GM12878 (cell line): ENCODE measurements around the gene ATP6V1G2. TPM values are rescaled to one million over a fixed set of nuclear protein-coding genes. Genes with fewer than 3 reads are reported as not detected.

Experiments
- CBX3 ChIP-seq: fragments of 200-600 bp; sonication (generic); IDR thresholded peaks from 2 replicates; pipeline ENCODE4 v1.6.1; 2016; ENCODE audit warnings: low read depth, borderline replicate concordance
- CHD4 ChIP-seq: fragments of 200-600 bp; sonication (generic); IDR thresholded peaks from 2 replicates; pipeline ENCODE4 v1.6.1; 2016; ENCODE audit warnings: mild to moderate bottlenecking
- CREM ChIP-seq: IDR thresholded peaks from 2 replicates; pipeline ENCODE4 v1.6.1; 2014; ENCODE audit warnings: antibody characterized with exemption, low read depth
- CUX1 ChIP-seq: IDR thresholded peaks from 2 replicates; pipeline ENCODE4 v1.6.1; 2012; ENCODE audit warnings: improper control_type of control experiment, low read depth, low read length; ENCODE audit not compliant: insufficient replicate concordance
- FOXK2 ChIP-seq: fragments of 450-650 bp; IDR thresholded peaks from 2 replicates; pipeline ENCODE4 v1.6.1; 2017; ENCODE audit warnings: mild to moderate bottlenecking, moderate library complexity
- KAT2A ChIP-seq: conservative IDR thresholded peaks from 2 replicates; pipeline ENCODE4 v1.6.1; 2011; ENCODE audit warnings: low read depth, low read length; ENCODE audit not compliant: control insufficient read depth
- KLF5 ChIP-seq: fragments of 450-650 bp; IDR thresholded peaks from 2 replicates; pipeline ENCODE4 v1.6.1; 2014; ENCODE audit warnings: mild to moderate bottlenecking; ENCODE audit not compliant: partially characterized antibody
- LARP7 ChIP-seq: fragments of 450-650 bp; IDR thresholded peaks from 2 replicates; pipeline ENCODE4 v1.6.1; 2017; ENCODE audit warnings: mild to moderate bottlenecking
- MTA2 ChIP-seq: fragments of 450-650 bp; IDR thresholded peaks from 2 replicates; pipeline ENCODE4 v1.6.1; 2016; ENCODE audit warnings: low read depth, mild to moderate bottlenecking, moderate library complexity
- MTA3 ChIP-seq: IDR thresholded peaks from 2 replicates; pipeline ENCODE4 v1.6.1; 2012; ENCODE audit warnings: low read length, inconsistent platforms, borderline replicate concordance
- NBN ChIP-seq: fragments of 450-650 bp; IDR thresholded peaks from 2 replicates; pipeline ENCODE4 v1.6.1; 2016
- PAX5 ChIP-seq: IDR thresholded peaks from 2 replicates; pipeline ENCODE4 v1.6.1; 2011; ENCODE audit warnings: low read depth, low read length, borderline replicate concordance
- PAX8 ChIP-seq: fragments of 450-650 bp; IDR thresholded peaks from 2 replicates; pipeline ENCODE4 v1.6.1; 2017; ENCODE audit warnings: mild to moderate bottlenecking, moderate library complexity
- POU2F2 ChIP-seq: IDR thresholded peaks from 3 replicates; pipeline ENCODE4 v1.6.1; 2011; ENCODE audit warnings: low read depth, mild to moderate bottlenecking, low read length, borderline replicate concordance
- RB1 ChIP-seq: fragments of 450-650 bp; formaldehyde crosslinking; IDR thresholded peaks from 2 replicates; pipeline ENCODE4 v1.6.1; 2017; ENCODE audit warnings: mild to moderate bottlenecking, borderline replicate concordance
- RCOR1 ChIP-seq: conservative IDR thresholded peaks from 2 replicates; pipeline ENCODE4 v1.6.1; 2012; ENCODE audit warnings: low read depth, low read length, improper control_type of control experiment
- RUNX3 ChIP-seq: IDR thresholded peaks from 2 replicates; pipeline ENCODE4 v1.6.1; 2012; ENCODE audit warnings: low read length, inconsistent platforms
- STAT3 ChIP-seq: IDR thresholded peaks from 2 replicates; pipeline ENCODE4 v1.6.1; 2011; ENCODE audit warnings: low read depth, low read length, improper control_type of control experiment
- TCF12 ChIP-seq: IDR thresholded peaks from 2 replicates; pipeline ENCODE4 v1.6.1; 2011; ENCODE audit warnings: low read depth, mild to moderate bottlenecking, low read length
- TCF7 ChIP-seq: IDR thresholded peaks from 2 replicates; pipeline ENCODE4 v1.6.1; 2014; ENCODE audit warnings: antibody characterized with exemption, borderline replicate concordance
- WRNIP1 ChIP-seq: IDR thresholded peaks from 2 replicates; pipeline ENCODE4 v1.6.1; 2011; ENCODE audit warnings: low read depth, low read length, improper control_type of control experiment, borderline replicate concordance
- YY1 ChIP-seq: IDR thresholded peaks from 2 replicates; pipeline ENCODE4 v1.6.1; 2011; ENCODE audit warnings: low read depth, mild to moderate bottlenecking, low read length
- ZNF274 ChIP-seq: IDR thresholded peaks from one replicate; pipeline ENCODE4 v1.8.0; 2011; ENCODE audit not compliant: insufficient read length, insufficient read depth
- ZSCAN29 ChIP-seq: fragments of 450-650 bp; IDR thresholded peaks from 2 replicates; pipeline ENCODE4 v1.6.1; 2017; ENCODE audit warnings: mild to moderate bottlenecking, moderate library complexity
- polyA plus RNA-seq, 11 experiments: library from polyadenylated mRNA; depleted of rRNA in 4 of 11; unstranded in 6 of 11; stranded (reverse) in 5 of 11; fragments of >200 nt; fragmentation: Nextera tagmentation in 4 of 11; fragmentation: Illumina TruSeq in 1 of 11; extraction: Ambion mirVana in 4 of 11; extraction: Trizol in 1 of 11; gene quantifications; 1 replicate in 1 of 11; 2 replicates in 10 of 11; pipeline versions ENCODE4 v1.2.1 to v1.2.3, GENCODE V29; 2011 to 2016; ENCODE audit warnings: inconsistent platforms in 2 of 11, missing spikeins in 2 of 11, low read depth in 1 of 11
- total RNA-seq, 4 experiments: library from RNA; depleted of rRNA in 3 of 4; stranded (reverse); fragments of >200 nt in 3 of 4; fragmentation: Illumina TruSeq in 1 of 4; extraction: Trizol in 1 of 4; gene quantifications; 2 replicates each; pipeline versions ENCODE4 v1.2.1 to v1.2.3, GENCODE V29; 2013 to 2021
- TF ChIP-seq, protein P1 (sequence below): fragments of 450-650 bp; IDR thresholded peaks from 2 replicates; pipeline ENCODE4 v1.6.1; 2018; ENCODE audit warnings: borderline replicate concordance, mild to moderate bottlenecking; ENCODE audit not compliant: partially characterized antibody
- TF ChIP-seq, protein P2 (sequence below): fragments of 150-350 bp; IDR thresholded peaks from 2 replicates; pipeline ENCODE4 v1.6.1; 2014; ENCODE audit warnings: mild to moderate bottlenecking, low read depth, low read length

ATP6V1G2 gene
- total and polyA plus RNA-seq, 10 of the 15 experiments (the other 5 are each of a cell fraction or from before 2014, with no cell fraction given) = 0.45 to 8.9 (median 2.8) TPM

DNA sequence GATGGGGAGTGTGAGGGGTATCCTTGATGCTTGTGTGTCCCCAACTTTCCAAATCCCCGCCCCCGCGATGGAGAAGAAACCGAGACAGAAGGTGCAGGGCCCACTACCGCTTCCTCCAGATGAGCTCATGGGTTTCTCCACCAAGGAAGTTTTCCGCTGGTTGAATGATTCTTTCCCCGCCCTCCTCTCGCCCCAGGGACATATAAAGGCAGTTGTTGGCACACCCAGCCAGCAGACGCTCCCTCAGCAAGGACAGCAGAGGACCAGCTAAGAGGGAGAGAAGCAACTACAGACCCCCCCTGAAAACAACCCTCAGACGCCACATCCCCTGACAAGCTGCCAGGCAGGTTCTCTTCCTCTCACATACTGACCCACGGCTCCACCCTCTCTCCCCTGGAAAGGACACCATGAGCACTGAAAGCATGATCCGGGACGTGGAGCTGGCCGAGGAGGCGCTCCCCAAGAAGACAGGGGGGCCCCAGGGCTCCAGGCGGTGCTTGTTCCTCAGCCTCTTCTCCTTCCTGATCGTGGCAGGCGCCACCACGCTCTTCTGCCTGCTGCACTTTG lies 29.0 kb upstream of the ATP6V1G2 start, which contains the start of gene TNF (continued):
- peak; percentile 8 for TF ChIP-seq CUX1
- TF ChIP-seq CHD4 = no peak
- TF ChIP-seq, protein P1, sequence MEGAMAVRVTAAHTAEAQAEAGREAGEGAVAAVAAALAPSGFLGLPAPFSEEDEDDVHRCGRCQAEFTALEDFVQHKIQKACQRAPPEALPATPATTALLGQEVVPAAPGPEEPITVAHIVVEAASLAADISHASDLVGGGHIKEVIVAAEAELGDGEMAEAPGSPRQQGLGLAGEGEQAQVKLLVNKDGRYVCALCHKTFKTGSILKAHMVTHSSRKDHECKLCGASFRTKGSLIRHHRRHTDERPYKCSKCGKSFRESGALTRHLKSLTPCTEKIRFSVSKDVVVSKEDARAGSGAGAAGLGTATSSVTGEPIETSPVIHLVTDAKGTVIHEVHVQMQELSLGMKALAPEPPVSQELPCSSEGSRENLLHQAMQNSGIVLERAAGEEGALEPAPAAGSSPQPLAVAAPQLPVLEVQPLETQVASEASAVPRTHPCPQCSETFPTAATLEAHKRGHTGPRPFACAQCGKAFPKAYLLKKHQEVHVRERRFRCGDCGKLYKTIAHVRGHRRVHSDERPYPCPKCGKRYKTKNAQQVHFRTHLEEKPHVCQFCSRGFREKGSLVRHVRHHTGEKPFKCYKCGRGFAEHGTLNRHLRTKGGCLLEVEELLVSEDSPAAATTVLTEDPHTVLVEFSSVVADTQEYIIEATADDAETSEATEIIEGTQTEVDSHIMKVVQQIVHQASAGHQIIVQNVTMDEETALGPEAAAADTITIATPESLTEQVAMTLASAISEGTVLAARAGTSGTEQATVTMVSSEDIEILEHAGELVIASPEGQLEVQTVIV = no peak
- no peak for TF ChIP-seq RB1
- peak; percentile 80; the same call in 1 of the 2 replicates for TF ChIP-seq RCOR1
- TF ChIP-seq ZSCAN29 = no peak
- no peak for TF ChIP-seq PAX8
- peak; percentile 81 for TF ChIP-seq LARP7
- TF ChIP-seq TCF12 = no peak
- TF ChIP-seq YY1 = peak; percentile 53; the same call in 1 of the 2 replicates
- TF ChIP-seq CREM = peak; percentile 21; the same call in 1 of the 2 replicates
- no peak for TF ChIP-seq WRNIP1
- no peak for TF ChIP-seq MTA3
- no peak; the same call in 1 of the 2 replicates for TF ChIP-seq MTA2
- TF ChIP-seq, protein P2, sequence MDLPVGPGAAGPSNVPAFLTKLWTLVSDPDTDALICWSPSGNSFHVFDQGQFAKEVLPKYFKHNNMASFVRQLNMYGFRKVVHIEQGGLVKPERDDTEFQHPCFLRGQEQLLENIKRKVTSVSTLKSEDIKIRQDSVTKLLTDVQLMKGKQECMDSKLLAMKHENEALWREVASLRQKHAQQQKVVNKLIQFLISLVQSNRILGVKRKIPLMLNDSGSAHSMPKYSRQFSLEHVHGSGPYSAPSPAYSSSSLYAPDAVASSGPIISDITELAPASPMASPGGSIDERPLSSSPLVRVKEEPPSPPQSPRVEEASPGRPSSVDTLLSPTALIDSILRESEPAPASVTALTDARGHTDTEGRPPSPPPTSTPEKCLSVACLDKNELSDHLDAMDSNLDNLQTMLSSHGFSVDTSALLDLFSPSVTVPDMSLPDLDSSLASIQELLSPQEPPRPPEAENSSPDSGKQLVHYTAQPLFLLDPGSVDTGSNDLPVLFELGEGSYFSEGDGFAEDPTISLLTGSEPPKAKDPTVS = no peak
- TF ChIP-seq PAX5 = no peak
- no peak for TF ChIP-seq CBX3
- TF ChIP-seq TCF7 = no peak
- no peak for TF ChIP-seq FOXK2
- TF ChIP-seq NBN = peak; percentile 57; the same call in 1 of the 2 replicates
- no peak for TF ChIP-seq RUNX3
- TF ChIP-seq ZNF274 = no peak
- no peak for TF ChIP-seq KLF5
- TF ChIP-seq STAT3 = no peak
- peak; percentile 98 for TF ChIP-seq POU2F2
- no peak for TF ChIP-seq KAT2A
